Stimulated activated CD8-positive, alpha-beta memory T cell treated with anti-CD3 and anti-CD28 coated beads, Interleukin-15, amount 100 ng/mL, for 48 hours (primary cell): Measurements from ENCODE around the gene HOXA9.

ENCODE experiments used
- DNase-seq, 2 donors: peaks; one replicate each; pipeline ENCODE4 v3.0.0-alpha.2; 2020; ENCODE audit warnings: low read depth in 2 of 2

The HOXA9 gene

DNA sequence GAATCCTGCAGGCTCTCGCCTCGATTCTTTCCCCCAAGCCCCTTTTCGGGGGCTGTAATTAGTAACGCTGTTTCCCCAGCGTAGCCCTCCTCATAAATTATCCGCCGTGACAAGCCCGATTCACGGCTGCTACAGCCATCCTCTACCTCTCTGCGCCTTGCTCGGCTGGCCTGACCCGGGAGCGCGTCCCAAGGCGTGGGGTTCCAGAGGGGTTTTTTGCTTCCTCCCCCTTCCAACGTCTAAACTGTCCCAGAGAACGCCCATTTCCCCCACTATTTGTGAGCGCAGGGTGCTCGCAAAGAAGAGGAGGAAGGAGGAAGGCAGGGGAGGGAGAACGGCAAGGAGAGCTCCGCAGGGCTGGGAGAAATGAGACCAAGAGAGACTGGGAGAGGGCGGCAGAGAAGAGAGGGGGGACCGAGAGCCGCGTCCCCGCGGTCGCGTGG, 22.7 kb downstream of the HOXA9 start:
- DNase-seq: no peak

DNA sequence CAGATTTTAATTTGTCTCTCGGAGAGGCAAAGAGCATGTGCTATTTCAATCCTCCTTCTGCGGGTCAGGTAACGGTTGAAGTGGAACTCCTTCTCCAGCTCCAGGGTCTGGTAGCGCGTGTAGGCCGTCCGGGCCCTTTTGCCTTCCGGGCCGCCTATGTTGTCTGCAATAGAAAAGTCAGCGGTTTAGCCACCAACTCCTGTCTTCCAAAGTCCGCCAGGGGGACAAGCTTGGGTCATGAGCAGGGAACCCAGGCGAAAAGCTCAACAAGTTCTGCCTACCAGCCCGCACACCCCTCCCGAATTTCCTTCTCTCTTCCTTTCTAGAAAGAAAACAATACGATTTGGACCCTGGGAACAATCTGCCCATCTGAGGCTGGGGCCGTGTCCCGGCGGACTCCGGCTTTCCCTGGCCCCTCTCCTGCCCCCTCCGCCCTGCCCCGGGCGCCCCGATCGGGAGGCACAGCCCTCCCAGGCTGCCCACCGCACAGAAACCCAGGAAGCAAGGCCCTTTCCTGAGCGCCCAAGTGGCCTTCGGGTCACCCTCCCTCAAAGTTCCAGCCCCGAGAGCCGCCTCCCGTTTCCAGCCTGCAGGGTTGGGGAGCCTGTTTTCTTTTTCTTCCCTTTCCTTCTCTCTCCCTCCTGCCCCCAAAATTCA, 23.3 kb downstream of the HOXA9 start:
- DNase-seq: no peak

DNA sequence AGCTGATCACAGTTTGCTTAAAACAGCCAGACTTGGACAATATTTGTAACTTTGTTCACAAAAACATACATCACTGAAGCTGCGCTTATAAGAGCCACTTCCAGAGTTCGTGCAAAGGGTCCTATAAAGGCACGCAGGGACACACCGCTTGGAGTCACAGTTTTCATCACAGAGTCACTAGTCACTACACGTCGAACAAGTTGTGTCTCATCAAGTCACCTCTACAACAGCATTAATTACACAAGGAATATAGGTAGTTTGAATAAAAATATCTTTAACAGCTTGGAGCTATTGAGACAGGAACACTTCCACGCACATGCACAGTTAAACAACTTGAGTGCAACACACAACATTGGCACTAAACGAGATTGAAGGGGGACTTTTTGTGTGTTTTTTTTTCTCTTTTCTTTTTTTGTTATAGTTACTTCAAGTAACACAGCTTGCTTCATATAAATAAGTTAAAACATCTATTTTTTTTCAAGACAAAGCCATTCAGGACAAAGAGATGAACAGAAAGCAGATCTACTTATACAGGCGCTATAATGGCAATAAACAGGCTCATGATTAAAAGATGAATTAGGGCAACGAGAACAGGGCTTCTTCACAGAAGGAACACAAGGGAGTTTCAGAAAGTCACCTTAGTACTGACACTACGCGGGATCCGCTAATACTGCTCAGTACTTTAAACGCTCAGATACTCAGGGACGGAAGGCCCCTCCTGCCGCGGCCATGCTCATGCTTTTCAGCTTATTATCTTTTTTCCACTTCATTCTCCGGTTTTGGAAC, 24.0 kb downstream of the HOXA9 start:
- DNase-seq: no peak

DNA sequence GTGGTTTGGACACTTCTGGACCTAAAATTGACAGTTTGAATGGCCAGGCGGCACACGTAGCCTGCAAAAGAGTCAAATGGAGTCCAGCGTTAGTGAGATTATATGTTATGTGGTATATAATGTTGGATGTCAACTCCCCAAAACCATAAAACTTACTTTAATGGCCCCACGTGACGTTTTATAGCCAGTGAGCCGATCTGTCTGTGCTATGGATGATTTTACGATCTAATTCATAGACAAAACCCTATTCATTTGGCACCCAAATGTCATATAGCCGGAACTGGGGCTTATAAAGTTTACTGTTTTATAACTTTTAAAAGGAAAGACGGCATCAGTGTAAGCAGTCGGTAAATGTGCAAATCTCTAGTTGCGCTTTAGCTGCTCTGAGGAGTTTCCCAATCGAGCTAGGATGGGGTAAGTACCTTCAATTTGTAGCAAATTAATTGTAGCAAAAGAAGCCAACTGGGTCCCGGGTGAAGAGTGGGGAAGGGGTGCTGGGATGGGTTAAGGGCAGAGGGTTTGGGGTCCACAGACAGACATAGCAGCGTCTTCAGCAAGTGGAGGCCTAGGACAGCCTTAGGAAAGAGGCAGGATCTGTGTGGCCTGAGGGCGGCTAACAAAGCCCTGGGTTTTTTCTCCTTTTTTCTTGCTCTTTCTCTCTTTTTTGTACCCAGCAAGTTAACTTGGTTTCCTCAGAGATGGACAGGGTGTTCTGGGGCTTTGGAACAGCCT, 25.0 kb downstream of the HOXA9 start:
- DNase-seq: no peak

DNA sequence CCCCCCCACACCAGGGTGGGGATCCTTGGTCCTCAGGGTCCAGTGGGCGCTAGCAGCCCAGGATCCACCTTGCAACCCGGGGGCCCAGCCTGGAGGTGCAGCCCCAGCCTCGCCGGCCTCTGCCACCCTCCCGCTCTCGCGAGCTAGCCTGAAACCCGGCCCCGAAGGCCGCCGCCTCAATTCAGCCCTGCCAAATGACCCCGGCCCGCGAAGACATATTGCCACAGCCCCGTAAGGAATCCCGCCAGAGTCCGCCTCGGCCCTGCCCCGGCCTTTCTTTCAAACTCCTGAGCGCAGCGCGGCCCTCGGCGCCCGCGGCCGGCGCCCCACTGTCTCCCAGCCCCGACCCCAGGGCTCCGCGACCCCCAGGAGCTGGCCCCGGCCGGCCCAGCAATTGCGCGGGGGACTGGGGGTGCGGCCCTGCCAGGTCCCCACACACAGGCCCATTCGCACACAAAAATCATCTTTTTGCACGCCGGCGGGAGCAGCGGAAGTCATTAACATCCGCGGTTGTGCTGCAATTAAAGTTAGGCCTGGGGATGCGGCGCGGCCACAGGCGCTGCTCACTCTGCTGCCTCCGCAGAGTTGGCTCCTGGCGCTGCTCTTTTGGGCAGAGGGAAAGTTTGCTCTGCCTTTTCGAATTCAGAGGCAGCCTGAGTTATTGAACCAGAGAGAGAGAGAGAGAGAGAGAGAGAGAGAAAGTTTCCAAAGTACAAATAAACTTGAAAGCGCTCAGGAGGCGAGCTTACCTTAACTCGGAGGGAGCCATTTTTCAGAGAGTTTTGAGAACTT, 25.8 kb downstream of the HOXA9 start:
- DNase-seq: no peak

DNA sequence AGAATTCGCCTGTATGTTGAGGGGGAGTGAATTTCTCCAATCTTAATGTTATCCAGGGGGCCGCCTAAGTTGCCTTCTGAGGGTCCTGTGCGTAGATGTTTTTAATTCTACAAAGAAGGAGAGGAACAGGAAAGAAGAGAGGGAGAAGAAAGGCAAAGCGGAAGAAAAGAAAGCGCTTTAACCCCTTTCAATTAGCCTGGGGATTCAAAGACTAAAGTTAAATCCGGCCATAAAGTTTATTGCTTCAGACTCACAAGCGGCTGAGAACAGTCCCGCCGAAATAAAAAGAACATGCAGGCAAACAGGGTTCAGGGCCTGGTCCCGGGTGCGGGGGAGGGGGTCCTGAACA, 26.4 kb downstream of the HOXA9 start:
- DNase-seq: no peak

DNA sequence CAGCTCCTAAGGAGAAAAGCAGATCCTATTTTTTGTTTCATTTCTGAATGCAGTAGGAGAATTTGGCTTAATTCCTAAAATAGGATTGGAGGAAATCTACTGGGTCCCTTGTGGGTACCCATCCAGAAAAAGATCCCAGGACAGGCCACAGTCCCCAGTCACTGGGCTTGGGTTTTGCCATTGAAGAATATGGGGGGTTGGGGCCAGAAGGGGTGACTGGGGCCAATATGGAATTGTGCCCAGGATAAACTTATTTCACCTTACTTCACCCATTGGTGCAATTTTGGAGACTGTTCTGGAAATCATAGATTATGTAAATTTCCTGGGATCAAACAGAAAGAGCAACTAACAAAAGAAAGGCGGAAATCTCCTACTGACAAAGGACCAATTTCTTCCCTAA, 26.9 kb downstream of the HOXA9 start:
- DNase-seq: no peak

DNA sequence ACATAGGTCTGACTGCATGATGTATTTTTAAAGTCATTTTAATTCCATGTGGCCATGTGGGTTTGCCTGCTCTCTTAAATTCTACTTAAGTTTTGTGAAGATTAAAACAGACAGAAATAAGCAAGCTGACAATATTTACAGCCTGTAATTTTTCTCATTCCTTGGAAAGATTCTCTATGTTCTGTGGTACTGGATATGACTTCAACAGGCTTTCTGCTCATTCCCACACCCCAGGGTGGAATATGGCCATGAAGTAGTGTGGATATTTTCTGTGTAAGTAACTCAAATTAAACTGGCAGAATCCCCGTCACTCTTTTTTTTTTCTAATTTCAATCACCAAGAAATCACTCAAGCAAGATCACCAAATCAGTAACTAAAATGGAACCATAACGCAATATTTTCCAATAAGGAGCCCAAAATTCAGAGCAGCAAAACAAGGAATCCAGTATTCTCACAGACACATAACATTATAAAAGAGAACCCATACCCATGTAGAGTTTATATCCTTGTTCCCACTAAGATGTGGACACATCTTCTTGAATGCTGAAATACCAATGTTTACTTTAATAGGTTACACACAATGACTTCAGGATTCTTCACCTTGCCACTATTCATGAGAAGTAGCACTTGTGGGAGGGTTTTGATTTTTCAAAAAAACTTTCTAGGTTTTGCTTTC, 27.6 kb downstream of the HOXA9 start:
- DNase-seq: no peak

DNA sequence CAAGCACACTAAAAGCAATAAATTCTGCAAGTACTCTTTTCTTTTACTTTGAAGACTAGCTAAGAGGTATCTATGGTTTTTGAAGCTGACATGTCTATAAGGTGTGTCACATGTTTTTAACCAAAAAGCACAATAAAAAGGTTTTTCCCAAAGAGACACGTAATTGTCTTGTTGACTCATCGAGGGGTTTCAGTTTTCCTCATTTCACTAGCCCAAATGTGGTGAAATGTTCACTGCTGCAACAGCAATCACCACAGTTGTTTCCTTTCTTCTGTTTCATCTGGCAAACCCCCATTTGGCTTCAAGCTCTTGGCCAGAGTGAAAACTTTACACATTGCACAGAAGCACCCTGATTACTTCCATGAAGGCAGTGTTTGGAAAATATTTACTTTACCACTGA, 30.9 kb downstream of the HOXA9 start:
- no peak for DNase-seq

DNA sequence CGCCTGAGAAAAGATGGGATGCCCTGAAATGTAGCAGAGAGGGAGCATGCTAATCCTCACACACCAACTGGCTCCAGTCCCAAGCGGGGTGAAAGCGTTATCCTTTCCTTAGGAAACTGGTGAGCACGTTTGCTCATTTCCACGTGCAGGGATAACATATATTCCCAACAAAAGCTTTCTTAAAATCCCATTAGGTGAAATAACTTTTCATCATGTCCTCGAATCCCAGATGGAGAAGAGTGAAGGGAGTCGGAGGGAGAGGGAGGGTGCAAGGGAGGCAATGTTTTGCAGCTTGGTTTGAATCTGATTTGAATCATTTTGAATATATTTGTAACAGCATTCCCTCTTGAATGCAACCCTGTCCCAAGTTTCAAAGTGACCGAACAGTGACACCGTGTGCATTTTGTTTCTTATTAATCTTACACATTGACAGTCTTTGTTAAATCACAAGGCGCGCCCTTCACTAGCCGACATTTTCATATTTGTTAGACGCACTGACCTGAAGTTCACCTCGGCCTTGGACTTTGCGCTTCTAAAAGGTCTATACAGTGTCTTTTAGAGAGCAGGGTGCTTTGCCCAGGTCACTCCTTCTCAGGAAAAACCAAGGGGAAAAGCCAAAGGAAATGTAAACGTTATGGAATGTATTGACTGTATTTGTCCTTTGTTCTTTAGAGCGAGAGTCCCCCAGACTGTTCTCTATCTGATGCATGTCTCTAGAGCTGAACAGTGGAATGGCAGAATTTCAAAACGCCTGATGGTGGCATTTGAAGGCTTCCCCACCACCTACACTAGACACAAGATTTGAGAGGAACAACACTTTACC, 31.7 kb downstream of the HOXA9 start:
- no peak for DNase-seq

DNA sequence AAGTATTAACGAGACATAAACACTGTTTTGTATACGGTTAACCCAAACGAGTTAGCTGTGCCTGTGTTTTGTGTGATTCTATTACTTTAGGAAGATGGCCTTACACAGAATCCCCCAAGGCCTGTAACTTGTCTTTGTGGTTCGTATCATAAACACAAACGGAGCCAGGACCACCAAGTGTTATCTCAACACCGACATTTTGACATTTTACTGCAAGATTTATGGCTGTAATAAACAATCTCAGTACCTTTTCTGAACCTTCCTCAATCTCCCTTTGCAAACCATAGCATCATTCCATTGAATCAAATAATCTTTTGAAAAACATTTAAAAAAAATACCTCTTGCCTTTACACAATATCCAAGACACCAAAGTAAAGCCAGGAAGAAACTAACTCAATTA, 32.4 kb downstream of the HOXA9 start:
- no peak for DNase-seq

DNA sequence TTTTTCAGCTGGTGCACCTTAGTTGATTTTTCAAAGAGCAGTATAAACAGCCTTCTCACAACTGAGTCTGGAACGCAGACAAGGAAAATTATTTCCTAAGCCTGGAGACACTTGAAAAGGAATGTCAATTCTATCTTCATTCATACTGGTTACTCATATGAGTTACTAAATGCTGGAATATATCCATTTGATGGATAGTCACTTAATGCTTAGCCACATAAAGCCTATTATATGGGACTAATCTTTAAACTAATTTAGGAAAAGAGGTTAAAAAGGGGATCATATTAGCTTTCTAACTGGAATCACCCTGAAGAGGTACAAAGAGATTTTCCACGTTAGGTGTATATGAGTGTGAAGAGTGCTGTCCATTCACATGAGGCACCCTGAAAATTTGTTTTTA, 33.1 kb downstream of the HOXA9 start:
- no peak for DNase-seq

DNA sequence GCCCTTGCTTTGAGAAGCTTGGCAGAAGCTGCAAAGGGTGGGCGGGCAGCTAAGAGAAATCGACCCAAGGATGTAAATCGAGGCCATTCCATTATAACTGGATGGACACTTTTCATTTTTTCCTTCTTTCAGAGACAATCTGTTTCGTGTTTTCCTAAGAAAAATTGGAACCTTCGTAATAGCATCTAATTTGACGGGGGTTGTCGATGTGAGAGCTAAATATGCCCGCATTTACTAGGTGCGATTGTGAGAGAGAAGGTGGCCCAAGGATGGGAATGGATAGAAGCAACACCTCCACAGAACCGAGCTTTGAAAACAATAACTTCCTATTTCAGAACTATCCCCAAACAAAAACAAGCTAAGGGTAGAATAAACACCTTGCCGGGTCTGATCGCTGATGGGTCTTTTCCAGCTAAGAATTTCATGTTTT, 33.9 kb downstream of the HOXA9 start:
- no peak for DNase-seq

DNA sequence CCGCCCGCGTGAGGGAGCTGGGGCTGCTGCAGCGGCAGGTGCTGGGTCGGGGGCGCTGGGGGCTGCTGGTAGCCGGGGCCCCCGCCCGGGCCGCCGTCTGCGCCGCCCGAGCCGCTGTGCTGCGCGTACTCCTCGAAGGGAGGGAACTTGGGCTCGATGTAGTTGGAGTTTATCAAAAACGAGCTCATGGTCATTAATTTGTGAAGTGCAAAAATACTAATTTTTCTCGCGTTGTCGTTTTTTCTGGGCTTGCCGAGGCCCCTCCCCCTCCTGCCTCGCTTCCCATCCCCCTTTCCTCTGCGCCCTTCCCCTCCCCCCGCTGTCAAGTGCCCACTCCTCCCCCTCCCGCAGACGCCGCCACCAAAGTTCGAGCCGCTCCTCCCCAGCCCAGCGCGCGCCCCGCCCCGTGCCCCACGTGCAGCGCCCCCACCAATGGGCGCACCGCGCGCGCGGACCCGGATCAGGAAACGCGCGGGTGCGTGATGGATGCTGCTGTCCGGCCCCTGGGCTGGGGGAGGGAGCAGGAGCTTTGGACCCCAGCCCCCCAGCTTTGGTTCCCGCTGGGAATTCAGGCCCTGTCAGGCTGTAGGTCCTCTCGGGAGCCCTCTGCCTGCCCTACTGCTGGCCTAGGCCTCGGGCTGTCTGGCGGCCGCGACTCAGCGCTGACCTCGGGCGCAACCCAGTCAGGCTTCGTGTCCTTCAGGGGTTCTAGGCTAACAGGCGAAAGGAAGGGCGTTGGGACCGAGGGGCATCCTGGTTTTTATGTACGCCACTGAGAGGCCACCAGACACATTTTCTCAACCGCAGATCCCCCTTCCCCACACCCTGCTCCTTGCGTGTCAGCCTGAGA, 34.6 kb downstream of the HOXA9 start, which contains the start of gene HOXA4:
Gene HOXA4 (minus strand): TSS at position 218 of the 850 bp plus-strand sequence. CDS start 24 bp downstream, at position 194.
- DNase-seq: peak; percentile 30 to 47

DNA sequence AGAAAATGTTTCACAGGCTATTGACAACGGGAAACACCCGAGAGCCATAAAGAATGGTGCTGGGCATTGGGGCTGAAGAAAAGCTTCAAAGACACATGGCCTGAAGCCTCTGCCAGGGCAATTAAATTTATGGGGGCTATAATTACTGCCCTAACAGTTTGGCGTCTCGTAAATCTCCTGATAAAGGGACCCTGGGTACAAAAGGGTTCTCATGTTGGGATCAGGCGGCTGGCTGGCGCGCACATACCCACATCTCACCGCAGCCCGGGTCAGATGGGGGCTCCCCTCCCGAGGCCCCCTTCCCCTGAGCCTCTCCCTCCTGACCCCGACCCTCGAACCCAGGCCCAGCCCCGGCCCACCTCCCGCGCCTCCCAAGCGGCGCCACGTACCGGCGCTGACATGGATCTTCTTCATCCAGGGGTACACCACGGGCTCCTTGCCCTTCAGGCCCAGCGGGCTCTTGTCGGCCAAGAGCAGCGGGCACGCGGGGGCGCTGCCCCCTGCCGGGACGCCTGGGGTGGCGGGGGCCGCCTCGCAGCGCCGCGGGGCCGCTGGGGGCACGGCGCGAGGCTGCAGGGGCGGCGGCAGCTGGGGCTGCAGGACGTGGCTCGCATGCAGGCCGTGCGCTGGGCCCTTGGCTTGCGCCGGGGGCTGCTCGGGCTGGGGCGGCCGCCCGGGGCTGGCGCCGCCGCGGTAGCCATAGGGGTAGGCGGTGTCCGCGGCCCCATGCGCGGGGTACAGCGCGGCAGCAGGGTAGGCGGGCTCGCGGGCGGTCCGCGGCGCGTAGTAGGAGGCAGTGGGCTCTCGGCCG, 35.4 kb downstream of the HOXA9 start:
- DNase-seq: no peak

DNA sequence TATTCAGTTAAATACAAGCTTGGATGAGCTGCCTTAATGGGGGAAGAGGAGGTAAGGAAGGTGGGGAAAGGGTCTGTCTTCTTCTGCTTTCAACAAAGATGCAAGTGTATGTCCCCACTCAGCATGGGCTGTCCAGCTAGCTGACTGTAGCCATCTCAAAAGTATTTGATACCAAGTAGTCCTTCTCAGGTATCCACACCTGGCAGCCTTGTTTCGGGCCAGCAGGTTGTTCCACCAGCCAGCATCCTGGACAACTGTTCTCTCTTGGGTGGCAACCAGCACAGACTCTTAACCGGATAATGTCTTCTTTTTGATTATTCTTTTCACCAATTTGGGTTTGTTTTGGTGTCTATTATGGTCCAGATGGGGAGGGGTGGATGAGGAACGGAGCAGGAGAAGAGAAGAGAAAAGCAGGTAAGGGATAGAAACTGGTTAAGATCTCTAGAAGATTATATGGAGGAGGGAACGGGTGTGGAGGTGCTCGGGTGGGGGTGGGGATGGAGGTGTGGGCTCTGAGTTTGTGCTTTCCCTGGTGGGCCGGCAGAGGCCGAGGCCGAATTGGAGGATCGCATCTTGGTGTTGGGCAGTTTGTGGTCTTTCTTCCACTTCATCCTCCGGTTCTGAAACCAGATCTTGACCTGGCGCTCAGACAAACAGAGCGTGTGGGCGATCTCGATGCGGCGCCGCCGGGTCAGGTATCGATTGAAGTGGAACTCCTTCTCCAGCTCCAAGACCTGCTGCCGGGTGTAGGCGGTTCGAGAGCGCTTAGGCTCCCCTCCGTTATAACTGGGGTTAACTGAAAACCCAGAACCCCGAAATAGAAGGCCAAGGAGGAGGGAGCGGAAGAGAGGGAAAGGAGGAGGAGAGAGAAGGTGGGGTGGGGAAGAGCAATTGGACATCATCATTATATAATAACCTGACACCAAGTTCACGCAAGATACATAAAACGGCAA, 36.3 kb downstream of the HOXA9 start:
- DNase-seq: no peak

DNA sequence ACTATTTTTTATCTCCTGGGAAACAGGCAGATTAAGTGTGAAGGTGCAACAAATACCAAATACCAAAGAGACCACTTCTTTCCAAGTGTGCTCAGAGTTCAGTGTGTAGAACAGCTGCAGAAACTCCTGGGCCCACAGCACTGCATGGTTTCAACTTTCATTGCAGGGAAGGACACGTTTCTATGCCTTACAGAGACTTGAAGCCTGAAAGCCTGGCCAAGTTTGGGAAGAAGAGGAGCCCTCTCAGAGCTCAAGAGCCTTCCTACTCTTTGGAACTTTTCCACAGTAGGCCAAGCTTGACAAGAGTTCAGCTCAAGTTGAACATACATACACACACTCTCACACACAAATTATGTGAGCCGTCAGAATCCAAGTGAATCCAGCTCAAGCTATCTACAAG, 37.3 kb downstream of the HOXA9 start:
- no peak for DNase-seq
